GM21825 (cell line): ENCODE results near the gene USP48.

Experiments used
- ATAC-seq: cut with Tn5 transposase; IDR thresholded peaks from one replicate; pipeline ENCODE4 v1.9.1; 2021; ENCODE audit warnings: mild to moderate bottlenecking, moderate library complexity; ENCODE audit not compliant: unreplicated experiment

Gene USP48

GRCh38 chr1:21749859-21750468 lies 33.0 kb downstream of the USP48 start:
- no peak for ATAC-seq

DNA sequence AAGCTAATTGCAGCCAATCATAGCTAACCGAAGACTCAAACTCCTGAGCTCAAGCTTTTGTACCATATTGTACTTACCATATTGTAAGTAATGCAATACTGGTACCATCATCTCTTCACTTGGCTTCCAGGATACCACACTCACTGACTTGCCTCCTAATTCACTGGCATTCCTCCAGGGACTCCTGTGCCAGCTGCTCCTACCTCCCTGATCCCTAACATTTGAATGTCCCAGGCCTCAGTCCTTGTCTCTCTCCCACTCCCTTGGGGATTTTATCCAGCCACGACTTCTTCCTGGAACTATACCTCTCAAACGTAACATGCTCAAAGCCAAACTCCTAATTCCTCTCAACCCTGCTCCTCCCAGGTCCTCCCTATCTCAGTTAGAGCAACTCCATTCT lies 33.8 kb downstream of the USP48 start:
- ATAC-seq = no peak

DNA sequence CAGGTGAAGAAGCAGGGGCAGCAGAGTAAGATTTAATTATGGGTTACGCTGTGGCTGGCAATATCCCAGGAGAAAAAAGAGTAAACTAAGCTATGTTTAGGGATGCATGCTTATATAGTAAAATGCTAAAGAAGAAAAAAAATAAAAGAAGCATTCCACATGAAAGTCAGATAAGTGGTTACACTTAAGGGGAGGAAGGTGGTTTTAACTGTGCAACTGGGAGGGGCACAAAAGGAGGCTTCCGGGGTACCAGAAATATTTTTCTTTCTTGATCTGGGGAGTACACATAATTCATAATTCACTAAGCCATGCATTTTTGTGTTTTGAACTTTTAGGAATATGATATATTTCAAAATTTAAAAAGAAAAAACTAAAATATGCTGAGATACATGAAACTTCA lies 39.5 kb downstream of the USP48 start:
- no peak for ATAC-seq

GRCh38 chr1:21742578-21742977 lies 40.4 kb downstream of the USP48 start:
- ATAC-seq = no peak

DNA sequence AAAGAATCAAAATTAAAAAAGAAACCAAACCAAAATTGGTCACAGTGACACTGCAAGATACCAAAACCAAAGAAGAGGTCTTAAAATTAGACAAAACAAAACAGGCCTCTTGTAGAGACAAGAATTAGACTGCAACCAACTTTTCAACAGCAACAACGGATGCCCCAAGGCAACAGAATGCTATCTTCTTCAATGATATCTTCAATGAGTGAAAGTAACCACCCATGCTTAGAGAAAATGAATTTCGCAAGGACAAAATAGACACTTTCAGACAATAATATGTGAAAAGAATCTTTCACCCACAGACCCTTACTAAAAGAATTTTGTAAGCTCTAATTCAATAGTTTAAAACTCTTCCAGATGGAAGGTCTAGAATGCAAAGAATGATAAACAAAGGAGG lies 41.7 kb downstream of the USP48 start:
- no peak for ATAC-seq

- no peak for ATAC-seq
Observed at GRCh38 chr1:21736876-21737275, 46.1 kb downstream of the USP48 start.

GRCh38 chr1:21736011-21736410 lies 46.9 kb downstream of the USP48 start:
- ATAC-seq = no peak

DNA sequence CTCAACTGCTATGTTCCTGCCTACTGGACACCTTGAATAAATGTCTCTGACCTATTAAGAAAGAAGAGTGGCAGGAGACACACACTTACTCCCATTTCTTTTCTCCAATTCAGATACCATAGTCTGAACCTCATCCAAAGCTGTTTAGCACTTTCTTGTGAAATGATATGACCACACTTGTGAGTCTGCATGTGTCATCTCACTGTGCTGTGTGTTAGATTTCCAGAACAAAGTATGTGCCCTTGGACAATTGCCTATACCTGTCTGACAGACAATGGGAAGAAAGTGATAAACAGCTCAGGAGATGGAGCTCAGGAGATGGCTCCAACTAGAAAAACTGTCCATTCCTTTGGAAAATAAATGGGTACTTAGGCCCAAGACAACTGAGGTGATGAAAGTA lies 48.4 kb downstream of the USP48 start:
- ATAC-seq = no peak

GRCh38 chr1:21732664-21733063 lies 50.3 kb downstream of the USP48 start:
- ATAC-seq = no peak

DNA sequence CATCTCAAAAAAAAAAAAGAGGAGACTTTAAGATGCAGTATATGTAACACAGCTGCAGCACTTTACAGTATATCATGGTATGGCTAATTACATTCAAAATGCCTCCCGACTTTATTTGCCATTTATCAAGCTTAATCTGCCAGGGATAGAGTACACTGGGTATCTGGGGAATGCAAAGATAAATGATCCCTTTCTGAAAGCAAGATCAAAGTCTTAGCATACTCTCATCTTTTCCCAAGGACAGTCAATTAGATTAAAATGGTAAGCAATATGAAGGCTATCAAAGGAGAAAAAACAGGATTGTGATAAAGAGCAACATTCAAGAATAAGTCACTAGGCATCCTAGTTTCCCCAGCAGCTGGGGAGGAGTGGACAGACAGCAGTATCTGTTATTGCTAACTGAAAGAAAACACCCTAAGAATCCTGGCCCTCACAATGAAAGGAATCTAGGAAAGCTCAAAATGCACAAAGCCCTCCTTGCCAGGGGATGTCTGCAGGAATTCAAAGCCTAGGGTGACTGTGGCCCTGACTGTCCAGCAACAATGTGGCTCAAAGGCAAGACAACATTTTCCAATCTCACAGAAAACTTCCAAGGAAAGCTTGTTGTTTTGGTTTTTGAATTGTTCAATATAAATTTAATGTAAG lies 57.1 kb downstream of the USP48 start:
- no peak for ATAC-seq

DNA sequence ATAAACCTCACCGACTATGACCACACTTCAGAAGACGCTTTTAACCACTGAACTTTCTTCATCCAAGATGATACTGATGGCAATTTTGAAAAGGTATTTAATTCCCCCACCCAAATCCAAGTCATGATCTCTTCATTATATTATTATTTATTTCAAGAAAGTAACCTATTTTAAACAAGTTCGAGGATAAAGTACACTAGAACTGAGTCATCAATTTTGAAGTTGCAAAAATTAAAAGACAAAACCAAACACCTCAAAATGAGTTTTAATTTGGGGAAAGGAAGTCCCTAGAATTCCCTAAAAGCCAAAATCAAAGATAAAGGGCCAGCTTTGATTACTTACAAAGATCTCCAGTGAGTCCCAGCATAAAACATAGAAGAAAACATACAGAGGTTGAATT lies 58.4 kb downstream of the USP48 start:
- no peak for ATAC-seq

DNA sequence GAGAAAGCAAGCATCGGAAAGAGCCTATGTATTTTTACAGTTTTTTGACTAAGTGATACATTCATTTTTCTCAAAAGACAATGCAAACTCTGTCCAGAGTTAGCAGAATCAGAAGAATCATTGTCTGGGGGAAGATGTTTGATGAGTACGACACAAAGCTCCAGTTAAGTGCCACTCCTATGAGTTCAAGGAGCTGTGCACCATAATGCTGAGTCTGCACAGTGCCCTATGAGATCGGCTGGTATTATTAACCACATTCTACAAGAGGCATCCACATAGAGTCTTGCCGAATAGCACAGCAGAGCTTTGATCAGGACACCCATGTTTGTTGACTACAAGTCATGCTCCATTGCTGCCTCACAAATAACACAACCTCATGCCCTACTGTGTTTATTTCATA lies 58.9 kb downstream of the USP48 start:
- ATAC-seq = no peak

DNA sequence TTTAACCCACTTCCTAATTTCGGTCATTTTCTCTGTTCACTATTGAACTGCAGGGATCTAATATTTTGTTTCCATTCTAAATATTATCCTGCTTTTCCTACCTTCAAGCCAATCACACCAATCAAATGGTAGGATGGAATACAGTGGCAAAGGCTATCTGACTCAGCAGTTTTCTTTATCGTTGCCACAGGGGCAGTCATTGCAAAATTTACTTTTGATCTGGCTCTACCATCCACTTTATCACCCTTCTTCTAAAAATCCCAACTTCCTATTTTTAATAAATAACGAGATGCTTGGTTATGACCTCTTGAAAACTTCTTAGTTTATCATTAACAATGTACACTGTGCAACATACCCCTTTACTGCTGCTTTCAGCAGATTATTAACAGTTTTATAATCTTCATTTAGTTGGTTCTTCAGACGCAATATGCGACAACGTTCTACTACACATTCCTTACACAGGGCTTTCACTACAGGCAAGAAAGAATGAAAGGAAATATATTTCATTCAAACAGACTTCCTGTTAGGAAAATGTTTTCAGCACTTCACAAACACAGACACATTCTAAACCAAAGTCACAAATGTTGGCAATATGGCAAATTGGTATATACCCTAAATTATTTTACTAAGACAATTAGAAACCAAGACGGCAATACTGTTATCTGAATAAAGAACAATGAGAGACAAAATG lies 61.5 kb downstream of the USP48 start:
- no peak for ATAC-seq

DNA sequence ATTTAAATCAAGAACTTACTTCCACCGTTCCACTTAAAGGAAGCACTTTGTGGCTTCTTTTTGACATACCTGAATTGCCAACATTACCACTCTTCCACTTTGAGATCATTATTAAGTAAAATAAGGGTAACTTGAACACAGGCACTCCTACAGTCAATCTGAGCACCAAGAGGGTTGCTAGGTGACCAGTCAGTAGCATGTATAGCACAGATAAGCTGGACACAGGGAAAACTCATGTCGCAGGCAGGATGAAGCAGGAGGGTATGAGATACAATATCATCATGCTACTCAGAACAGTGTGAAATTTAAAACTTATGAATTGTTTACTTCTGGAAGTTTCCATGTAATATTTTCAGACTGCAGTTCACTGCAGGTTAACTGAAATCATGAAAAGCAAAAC lies 66.8 kb downstream of the USP48 start:
- ATAC-seq = no peak

- no peak for ATAC-seq
Observed at GRCh38 chr1:21707891-21708290, 75.1 kb downstream of the USP48 start.

- ATAC-seq = no peak
Observed at GRCh38 chr1:21707086-21707840, 75.7 kb downstream of the USP48 start.

DNA sequence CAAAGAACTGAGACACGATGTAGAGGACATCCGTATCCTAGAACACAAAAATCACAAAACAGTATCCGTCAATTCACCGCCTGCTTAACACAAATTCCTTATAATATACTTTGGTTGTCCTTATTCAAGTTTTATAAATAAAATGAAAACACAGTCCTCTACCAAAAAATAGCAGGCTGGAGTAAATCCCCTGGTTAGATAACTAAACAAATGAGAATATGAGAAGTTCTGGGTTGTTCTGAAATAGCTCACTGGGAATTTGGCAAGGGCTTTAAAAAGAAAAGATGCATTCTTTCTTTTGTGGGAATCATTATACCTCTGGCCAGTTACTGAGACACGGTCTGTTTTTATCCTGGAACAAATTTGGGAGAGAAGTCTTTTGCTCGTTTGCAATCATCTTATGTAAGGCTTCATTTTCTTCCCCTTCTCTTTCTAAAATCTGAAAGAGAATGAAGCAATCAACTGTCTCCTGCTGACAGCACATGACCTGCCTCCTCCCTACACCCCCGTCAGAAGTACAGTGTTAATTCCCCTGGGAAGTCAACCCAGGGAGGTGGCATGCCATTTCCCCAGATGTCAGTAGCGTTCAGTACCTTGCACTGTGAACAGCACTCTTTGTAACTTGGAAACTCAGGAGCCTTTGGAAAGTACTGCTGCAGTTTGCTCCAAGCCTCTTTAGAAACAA lies 76.7 kb downstream of the USP48 start:
- ATAC-seq = no peak

DNA sequence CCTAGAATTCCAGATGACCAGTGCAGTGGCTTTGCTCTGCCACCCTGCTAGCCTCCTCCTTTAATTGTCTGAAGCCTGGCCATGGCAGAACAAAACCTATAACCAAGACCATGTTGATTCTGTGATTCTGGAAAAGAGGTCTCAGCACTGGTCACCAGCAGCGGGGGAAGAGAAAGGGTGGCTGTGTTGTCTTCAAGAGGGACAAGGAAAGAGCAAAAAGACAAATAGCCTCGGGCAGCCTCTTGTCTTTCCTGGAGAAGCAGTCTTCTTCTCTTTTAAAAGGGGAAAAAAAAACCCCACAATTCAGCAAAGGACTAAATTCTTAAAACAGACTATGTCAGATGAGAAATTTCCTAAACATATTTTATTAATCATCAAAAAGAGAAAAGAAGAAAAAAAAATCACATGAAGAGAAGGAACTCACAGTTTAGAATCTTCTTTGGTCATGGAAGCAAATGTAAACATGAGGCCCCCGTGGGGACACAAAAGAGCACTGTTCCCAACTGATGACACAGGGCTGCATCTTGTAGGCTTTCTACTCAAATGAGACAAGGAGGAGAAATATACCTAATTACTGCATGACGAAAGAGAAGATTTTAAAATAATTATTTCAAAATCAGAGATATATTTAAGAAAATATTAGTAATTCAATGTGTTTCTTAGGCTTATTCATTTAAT lies 77.5 kb downstream of the USP48 start:
- ATAC-seq = no peak

DNA sequence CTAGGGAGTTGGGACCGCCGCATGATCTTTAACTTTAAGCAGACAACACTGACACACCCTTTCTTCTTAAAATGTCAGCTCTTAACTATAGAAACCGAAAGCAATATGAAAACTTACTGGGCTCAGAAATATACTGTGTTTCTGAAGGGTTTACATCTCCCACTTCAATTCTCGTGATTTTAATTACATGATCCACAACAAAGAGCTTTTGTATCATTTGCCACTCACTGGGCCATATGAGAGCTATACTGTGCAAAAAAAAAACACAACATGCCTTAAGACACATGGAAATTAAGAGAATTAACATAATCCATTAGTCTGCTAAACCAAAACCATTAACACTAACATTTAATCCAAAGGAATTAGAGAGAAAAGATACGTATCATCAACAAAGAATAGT lies 78.8 kb downstream of the USP48 start:
- ATAC-seq = no peak

DNA sequence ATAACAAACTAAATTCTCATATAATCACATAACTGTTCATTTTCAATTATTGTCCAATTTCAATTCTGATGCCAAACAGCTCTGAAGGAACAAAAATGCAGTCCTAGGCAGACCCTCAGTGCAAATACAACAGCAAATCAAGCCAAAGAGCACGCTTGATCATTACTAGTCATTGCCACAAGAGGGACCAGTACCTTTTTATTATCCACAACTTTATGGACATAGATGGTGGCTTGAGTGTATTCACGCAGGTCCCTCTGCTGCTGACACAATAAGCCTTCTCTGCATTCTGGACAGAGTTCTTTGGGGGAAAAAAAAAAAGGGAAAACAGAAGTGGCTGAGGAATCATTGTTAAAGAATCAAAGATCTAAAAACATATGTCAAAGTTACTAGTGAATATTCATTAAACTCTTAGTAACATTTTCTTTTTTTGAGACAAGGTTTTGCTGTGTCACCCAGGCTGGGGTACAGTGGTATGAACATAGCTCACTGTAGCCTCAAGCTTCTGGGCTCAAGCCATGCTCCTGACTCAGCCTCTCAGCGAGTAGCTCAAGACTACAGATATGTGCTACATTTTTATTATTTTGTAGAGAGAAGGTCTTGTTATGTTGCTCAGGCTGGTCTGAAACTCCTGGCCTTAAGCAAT lies 79.5 kb downstream of the USP48 start:
- ATAC-seq = no peak
